ENCODE results near the gene STK31.

The STK31 gene

GRCh38 chr7:23691320-23691719, 18.7 kb upstream of the STK31 start:
- Histone ChIP-seq H3K4me1 (no peaks in the 10 kb centered on the region; the same call in 1 of the 2 replicates), H3K4me3 (no peak overlapping the region), H3K27me3 (ENCODE audit: low read depth) (no peaks in the 10 kb centered on the region), H3K36me3 (replicated peaks) (no peaks in the 10 kb centered on the region), H3K9me3 (no peaks in the 10 kb centered on the region)
- in situ Hi-C loops (cut with MboI; ENCODE audit: low sequenced_read_pairs), result no loop called here
- no peak for DNase-seq (ENCODE audit: low spot score in 2 of 2)

GRCh38 chr7:23693224-23693623, 16.8 kb upstream of the STK31 start:
- in situ Hi-C loops (cut with MboI; ENCODE audit: low sequenced_read_pairs), result no loop called here
- Histone ChIP-seq H3K4me1 (no peaks in the 10 kb centered on the region; the same call in 1 of the 2 replicates), H3K9me3 (no peaks in the 10 kb centered on the region), H3K4me3 (no peak overlapping the region), H3K27me3 (ENCODE audit: low read depth) (no peaks in the 10 kb centered on the region), H3K36me3 (replicated peaks) (no peaks in the 10 kb centered on the region)
- DNase-seq (ENCODE audit: low spot score in 2 of 2), result no peak

DNA sequence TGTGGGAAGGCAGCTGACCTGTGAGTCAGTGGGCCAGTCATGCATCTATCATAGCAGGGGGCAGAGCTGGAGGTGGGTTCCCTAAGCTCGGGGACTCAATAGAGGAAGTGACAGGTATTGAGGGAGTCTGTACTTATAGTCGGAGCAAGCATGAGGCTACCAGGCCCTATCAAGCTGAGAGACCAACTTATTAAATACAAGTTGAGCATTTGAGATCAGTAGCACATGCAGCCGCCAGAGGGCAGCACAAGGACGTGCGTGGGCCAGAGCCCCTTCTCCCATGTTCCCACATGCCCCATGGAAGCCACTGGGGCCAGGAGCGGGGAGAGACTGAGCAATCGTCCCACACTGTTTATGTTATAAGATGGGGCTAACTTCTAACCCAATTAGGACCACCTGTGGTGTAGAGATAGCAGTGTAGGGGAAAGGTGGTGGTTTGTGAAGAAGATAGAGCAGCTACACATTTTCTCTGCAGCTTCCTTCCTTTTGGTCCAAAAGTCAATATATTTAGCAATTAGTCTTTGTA, 13.0 kb upstream of the STK31 start:
- in situ Hi-C loops (cut with MboI; ENCODE audit: low sequenced_read_pairs), result loop anchor here (5.0 kb wide), 1 partner anchor 125 kb away; no protein-coding TSS in a partner anchor
- Histone ChIP-seq H3K4me1 (no peaks in the 10 kb centered on the region; the same call in 1 of the 2 replicates), H3K36me3 (replicated peaks) (no peaks in the 10 kb centered on the region), H3K4me3 (no peak overlapping the region), H3K9me3 (no peaks in the 10 kb centered on the region), H3K27me3 (ENCODE audit: low read depth) (no peaks in the 10 kb centered on the region)
- DNase-seq (ENCODE audit: low spot score in 2 of 2), result peak; percentile 74 to 90

DNA sequence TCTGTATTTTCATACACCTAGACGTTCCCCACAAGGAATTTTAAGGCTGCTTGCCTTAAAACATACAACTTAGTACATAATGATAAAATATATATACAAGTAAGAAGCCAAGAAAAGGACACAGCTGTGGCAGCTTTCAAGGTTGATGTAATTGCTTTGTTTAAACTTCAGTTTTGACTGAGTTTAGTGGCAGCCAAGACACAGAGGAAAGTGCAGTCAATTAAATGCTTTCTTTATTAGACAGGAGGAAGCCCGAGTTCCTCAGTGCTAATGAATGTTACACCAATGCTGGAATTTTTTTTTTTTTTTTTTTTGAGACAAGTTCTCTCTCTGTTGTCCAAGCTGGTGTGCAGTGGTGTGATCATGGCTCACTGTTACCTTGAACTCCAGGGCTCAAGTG, 11.2 kb upstream of the STK31 start:
- no peaks in the 10 kb centered on the region; the same call in 1 of the 2 replicates for H3K4me1 ChIP-seq

GRCh38 chr7:23700046-23700445, 10.0 kb upstream of the STK31 start:
- H3K9me3 ChIP-seq, result no peaks in the 10 kb centered on the region
- no peaks in the 10 kb centered on the region; the same call in 1 of the 2 replicates for H3K4me1 ChIP-seq
- no peaks in the 10 kb centered on the region for H3K27me3 ChIP-seq (ENCODE audit: low read depth)
- in situ Hi-C loops (cut with MboI; ENCODE audit: low sequenced_read_pairs), result loop anchor here (10.0 kb wide), 1 partner anchor 425 kb away; no protein-coding TSS in a partner anchor
- DNase-seq (ENCODE audit: low spot score in 2 of 2), result peak in 1 of 2 experiments; percentile 18
- H3K4me3 ChIP-seq, result no peak overlapping the region
- no peaks in the 10 kb centered on the region for H3K36me3 ChIP-seq (replicated peaks)

More for the DNA sequence above, 11.2 kb upstream of the STK31 start:
- Histone ChIP-seq H3K36me3 (replicated peaks) (no peaks in the 10 kb centered on the region), H3K27me3 (ENCODE audit: low read depth) (no peaks in the 10 kb centered on the region), H3K4me3 (no peak overlapping the region), H3K9me3 (no peaks in the 10 kb centered on the region)
- DNase-seq (ENCODE audit: low spot score in 2 of 2), result no peak
- in situ Hi-C loops (cut with MboI; ENCODE audit: low sequenced_read_pairs), result loop anchor here (5.0 kb wide), 1 partner anchor 127 kb away; no protein-coding TSS in a partner anchor

DNA sequence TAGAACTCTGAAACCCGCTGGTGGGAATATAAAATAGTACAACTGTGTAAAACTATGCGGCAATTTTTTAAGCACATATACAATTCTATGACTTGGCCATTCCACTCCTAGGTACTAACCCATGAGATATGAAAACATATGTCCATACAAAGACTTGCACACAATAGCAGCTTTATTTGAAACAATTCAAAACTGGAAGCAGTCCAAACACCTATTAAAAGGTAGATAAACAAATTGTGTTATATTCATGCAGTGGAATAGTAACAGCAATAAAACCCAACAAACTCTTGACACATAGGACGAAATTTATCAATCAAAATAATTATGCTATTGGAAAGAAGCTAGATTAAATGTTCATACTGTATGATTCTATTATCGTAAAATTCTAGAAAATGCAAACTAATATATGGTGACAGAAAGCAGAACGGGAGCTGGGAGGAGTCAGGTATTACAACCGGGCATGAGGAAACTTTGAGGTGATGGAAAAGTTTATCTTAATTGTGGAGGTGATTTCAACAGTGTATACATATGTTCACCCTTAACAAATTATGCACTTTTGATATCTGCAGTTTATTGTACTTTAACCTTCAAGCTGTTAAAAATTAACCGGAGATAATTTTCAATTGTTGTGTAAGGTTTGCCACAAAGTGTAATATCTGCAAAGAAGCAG, 803 bp upstream of the STK31 start:
- no peak for DNase-seq (ENCODE audit: low spot score in 2 of 2)
- H3K9me3 ChIP-seq, result peaks cover 5% of the 10 kb centered on the region; the same call in 1 of the 2 replicates
- in situ Hi-C loops (cut with MboI; ENCODE audit: low sequenced_read_pairs), result loop anchor here (10.0 kb wide), 1 partner anchor 434 kb away; no protein-coding TSS in a partner anchor
- peaks cover 6% of the 10 kb centered on the region for H3K4me1 ChIP-seq
- no peaks in the 10 kb centered on the region for H3K36me3 ChIP-seq (replicated peaks)
- H3K27me3 ChIP-seq (ENCODE audit: low read depth), result no peaks in the 10 kb centered on the region
- H3K4me3 ChIP-seq, result no peak overlapping the region

- no peaks in the 10 kb centered on the region for H3K36me3 ChIP-seq (replicated peaks)
- DNase-seq (ENCODE audit: low spot score in 2 of 2), result peak in 1 of 2 experiments; percentile 48
- H3K27me3 ChIP-seq (ENCODE audit: low read depth), result no peaks in the 10 kb centered on the region
- in situ Hi-C loops (cut with MboI; ENCODE audit: low sequenced_read_pairs), result no loop called here
- H3K4me1 ChIP-seq, result peaks cover 7% of the 10 kb centered on the region
- H3K9me3 ChIP-seq, result no peaks in the 10 kb centered on the region
- H3K4me3 ChIP-seq, result no peak overlapping the region
Observed at GRCh38 chr7:23712368-23713284, 2.6 kb downstream of the STK31 start.

- DNase-seq (ENCODE audit: low spot score in 2 of 2), result peak; percentile 42 to 79
- in situ Hi-C loops (cut with MboI; ENCODE audit: low sequenced_read_pairs), result no loop called here
- Histone ChIP-seq H3K27me3 (ENCODE audit: low read depth) (no peaks in the 10 kb centered on the region), H3K36me3 (replicated peaks) (no peaks in the 10 kb centered on the region), H3K4me3 (no peak overlapping the region), H3K9me3 (no peaks in the 10 kb centered on the region), H3K4me1 (peaks cover 7% of the 10 kb centered on the region)
Observed at GRCh38 chr7:23713285-23714149, 3.5 kb downstream of the STK31 start.

- peaks cover 7% of the 10 kb centered on the region for H3K4me1 ChIP-seq
- H3K4me3 ChIP-seq, result no peak overlapping the region
- H3K36me3 ChIP-seq (replicated peaks), result no peaks in the 10 kb centered on the region
- H3K9me3 ChIP-seq, result no peaks in the 10 kb centered on the region
- DNase-seq (ENCODE audit: low spot score in 2 of 2), result no peak
- in situ Hi-C loops (cut with MboI; ENCODE audit: low sequenced_read_pairs), result no loop called here
- no peaks in the 10 kb centered on the region for H3K27me3 ChIP-seq (ENCODE audit: low read depth)
Observed at GRCh38 chr7:23714150-23714464, 4.1 kb downstream of the STK31 start.

- Histone ChIP-seq H3K9me3 (no peaks in the 10 kb centered on the region), H3K36me3 (replicated peaks) (no peaks in the 10 kb centered on the region), H3K27me3 (ENCODE audit: low read depth) (no peaks in the 10 kb centered on the region), H3K4me3 (no peak overlapping the region), H3K4me1 (peaks cover 7% of the 10 kb centered on the region)
- no peak for DNase-seq (ENCODE audit: low spot score in 2 of 2)
- in situ Hi-C loops (cut with MboI; ENCODE audit: low sequenced_read_pairs), result no loop called here
Observed at GRCh38 chr7:23714579-23714978, 4.6 kb downstream of the STK31 start.

DNA sequence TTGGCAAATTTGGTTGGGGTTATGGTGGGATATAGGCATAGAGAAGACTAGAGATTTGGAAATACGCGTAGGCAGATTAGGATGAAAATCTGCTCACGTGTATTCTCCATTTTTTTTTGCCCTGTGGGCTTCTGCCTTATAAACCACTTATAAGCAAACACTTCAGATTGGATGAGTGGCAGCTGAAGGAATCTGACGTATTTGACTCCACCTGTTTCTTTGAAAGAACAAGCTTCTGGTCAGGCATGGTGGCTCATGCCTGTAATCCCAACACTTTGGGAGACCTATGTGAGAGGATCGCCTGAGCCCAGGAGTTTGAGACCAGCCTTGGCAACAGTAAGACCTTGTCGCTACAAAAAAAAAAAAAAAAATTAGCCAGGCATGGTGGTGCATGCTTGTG, 5.1 kb downstream of the STK31 start:
- Histone ChIP-seq H3K9me3 (no peaks in the 10 kb centered on the region), H3K27me3 (ENCODE audit: low read depth) (no peaks in the 10 kb centered on the region), H3K36me3 (replicated peaks) (no peaks in the 10 kb centered on the region), H3K4me3 (no peak overlapping the region), H3K4me1 (peaks cover 7% of the 10 kb centered on the region)
- in situ Hi-C loops (cut with MboI; ENCODE audit: low sequenced_read_pairs), result no loop called here
- DNase-seq (ENCODE audit: low spot score in 2 of 2), result no peak

- Histone ChIP-seq H3K36me3 (replicated peaks) (no peaks in the 10 kb centered on the region), H3K4me1 (peaks cover 10% of the 10 kb centered on the region), H3K9me3 (no peaks in the 10 kb centered on the region), H3K27me3 (ENCODE audit: low read depth) (no peaks in the 10 kb centered on the region), H3K4me3 (no peak overlapping the region)
- DNase-seq (ENCODE audit: low spot score in 2 of 2), result no peak
- in situ Hi-C loops (cut with MboI; ENCODE audit: low sequenced_read_pairs), result no loop called here
Observed at GRCh38 chr7:23717788-23718187, 7.8 kb downstream of the STK31 start.

DNA sequence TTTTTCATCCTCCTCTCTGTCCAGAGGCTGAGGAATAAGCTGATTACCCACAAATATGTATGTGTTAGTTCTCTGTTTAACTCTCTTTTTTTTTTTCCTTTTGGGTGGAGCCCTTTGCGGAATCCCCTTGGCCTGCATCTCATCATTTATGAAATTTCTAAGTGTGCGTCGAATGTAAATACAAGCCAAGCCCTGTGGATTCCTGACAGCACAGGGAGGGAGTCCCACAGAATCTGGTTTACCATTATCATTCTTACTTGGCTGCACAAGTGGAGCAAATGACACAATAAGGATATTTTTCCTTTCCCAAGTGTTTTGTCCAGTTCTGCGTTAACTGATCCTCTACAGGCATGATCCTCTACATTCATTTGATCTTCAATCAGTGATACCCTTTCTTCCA, 11.4 kb downstream of the STK31 start:
- in situ Hi-C loops (cut with MboI; ENCODE audit: low sequenced_read_pairs), result no loop called here

More for the DNA sequence above, 11.4 kb downstream of the STK31 start:
- Histone ChIP-seq H3K36me3 (replicated peaks) (no peaks in the 10 kb centered on the region), H3K27me3 (ENCODE audit: low read depth) (no peaks in the 10 kb centered on the region), H3K9me3 (no peaks in the 10 kb centered on the region), H3K4me1 (peaks cover 2% of the 10 kb centered on the region; the same call in 1 of the 2 replicates), H3K4me3 (no peak overlapping the region)
- DNase-seq (ENCODE audit: low spot score in 2 of 2), result no peak
